ENCODE results near the gene NPC1L1.

Gene NPC1L1, protein sequence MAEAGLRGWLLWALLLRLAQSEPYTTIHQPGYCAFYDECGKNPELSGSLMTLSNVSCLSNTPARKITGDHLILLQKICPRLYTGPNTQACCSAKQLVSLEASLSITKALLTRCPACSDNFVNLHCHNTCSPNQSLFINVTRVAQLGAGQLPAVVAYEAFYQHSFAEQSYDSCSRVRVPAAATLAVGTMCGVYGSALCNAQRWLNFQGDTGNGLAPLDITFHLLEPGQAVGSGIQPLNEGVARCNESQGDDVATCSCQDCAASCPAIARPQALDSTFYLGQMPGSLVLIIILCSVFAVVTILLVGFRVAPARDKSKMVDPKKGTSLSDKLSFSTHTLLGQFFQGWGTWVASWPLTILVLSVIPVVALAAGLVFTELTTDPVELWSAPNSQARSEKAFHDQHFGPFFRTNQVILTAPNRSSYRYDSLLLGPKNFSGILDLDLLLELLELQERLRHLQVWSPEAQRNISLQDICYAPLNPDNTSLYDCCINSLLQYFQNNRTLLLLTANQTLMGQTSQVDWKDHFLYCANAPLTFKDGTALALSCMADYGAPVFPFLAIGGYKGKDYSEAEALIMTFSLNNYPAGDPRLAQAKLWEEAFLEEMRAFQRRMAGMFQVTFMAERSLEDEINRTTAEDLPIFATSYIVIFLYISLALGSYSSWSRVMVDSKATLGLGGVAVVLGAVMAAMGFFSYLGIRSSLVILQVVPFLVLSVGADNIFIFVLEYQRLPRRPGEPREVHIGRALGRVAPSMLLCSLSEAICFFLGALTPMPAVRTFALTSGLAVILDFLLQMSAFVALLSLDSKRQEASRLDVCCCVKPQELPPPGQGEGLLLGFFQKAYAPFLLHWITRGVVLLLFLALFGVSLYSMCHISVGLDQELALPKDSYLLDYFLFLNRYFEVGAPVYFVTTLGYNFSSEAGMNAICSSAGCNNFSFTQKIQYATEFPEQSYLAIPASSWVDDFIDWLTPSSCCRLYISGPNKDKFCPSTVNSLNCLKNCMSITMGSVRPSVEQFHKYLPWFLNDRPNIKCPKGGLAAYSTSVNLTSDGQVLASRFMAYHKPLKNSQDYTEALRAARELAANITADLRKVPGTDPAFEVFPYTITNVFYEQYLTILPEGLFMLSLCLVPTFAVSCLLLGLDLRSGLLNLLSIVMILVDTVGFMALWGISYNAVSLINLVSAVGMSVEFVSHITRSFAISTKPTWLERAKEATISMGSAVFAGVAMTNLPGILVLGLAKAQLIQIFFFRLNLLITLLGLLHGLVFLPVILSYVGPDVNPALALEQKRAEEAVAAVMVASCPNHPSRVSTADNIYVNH (N-terminal part only)

DNA sequence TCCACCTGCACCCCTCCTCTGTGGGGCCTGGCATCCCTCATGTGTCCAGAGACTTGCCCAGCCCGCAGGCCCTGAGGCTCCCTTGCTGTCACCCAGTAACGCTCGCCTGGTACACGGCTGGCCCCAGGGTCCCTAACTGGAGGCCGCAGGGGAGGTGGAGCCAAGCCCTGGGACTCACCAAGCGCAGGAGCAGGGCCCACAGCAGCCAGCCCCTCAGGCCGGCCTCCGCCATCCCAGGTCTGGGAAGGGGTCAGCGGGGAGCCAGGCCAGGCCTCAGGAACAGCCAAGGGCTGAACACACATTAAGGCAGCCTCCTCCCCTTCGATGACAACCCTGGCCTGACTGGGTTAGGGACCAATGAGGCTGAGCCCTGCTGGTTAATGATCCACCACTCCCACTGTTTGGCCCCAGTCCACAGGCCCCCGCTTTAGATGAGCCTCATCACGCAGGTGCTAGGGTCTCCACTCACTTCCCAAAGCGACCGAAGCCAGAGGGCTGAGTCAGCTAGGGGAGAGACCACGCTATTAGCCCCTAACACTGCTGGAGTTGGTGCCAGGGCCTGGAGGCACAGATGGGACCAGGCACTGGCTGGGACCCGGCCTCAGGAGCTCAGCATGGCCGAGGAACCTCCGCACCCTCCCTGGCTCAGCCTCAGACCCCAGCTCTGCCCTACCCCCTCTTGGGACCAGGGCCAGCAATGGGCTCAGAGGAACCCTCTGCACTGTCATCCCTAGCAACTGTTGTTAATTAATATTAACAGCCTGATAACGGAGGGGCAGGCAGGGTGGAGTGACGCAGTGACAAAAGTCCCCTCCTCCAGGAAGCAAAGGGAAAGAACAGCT lies at the start of gene NPC1L1:
TSS of gene NPC1L1 (minus strand) at position 303 of the 842 bp plus-strand sequence. CDS start at position 232, 71 bp downstream.
- DNase-seq: no peak

DNA sequence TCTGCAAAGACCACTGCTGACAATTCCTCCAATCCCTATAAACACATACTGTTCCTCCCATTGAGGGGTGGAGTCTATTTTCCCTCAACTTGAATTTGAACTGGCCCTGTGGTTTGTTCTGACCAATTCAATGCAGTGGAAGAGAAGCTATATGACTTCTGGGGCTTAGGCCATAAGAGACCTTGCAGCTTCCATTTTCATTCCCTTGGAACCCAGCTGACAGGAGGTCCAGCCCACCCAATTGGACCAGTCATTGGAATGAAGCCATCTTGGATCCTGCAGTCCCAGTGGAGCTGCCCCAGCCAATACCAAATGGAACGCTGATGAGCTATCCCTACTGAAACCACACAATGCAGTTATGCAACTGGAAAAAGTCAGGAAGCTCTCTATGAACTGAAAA lies 49.8 kb upstream of the NPC1L1 start:
- no peak for DNase-seq

DNA sequence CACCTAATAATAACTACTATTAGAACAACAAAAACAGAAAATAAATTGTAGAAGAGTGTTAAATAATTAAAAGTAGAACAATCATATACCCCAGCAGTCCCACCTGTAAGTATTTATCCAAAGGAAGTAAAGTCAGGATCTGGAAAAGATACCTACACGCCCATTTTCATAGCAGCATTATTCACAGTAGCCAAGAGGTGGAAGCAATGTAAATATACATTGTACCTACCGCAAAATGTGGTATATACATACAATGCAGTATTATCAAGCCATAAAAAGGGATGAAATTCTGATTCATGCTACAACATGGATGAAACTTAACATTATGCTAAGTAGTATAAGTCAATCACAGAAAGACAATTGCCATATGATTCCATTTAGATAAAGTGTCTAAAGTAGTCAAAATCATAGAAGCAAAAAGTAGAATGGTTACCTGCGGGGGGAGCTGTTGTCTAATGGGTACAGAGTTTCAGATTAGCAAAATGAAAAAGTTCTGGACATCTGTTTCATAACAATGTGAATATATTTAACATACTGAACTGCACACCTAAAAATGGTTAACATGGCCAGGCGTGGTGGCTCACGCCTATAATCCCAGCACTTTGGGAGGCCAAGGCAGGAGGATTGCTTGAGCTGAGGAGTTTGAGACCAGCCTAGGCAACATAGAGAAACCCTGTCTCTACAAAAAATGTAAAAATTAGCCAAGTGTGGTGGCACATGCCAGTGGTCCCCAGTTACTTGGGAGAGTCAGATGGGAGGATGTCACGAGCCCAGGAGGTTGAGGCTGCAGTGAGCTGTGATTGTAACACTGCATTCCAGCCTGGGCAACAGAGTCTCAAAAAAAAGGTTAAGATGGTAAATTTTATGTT lies 46.9 kb upstream of the NPC1L1 start:
- DNase-seq: peak; percentile 46

DNA sequence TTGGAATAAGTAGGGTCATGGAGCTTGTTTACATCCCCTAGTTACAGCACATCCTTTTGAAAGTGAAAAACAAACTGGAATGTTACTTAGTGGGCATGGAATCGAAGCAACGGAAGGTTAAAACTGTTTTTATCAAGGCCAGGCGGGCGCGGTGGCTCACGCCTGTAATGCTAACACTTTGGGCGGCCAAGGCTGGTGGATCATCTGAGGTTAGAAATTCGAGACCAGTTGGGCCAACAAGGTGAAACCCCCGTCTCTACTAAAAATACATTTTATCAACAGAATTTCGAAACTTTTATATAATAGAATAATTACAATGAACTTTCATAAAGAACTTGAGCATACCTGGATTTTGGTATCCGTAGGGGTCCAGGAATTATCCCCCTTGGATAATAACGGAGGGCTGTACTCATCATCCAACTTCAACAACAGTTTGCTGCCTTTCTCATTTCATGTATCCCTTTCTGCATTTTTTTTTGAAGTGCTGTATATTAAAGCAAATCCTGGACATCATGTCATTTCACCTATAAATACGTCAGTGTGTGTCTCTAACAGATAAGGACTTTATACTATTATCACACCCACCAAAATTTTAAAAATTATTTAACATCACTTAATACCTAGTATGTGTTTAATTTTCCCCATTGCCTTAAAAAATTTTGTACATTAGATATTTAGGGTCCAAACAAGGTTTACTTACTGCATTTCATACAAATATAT lies 42.2 kb upstream of the NPC1L1 start:
- no peak for DNase-seq

DNA sequence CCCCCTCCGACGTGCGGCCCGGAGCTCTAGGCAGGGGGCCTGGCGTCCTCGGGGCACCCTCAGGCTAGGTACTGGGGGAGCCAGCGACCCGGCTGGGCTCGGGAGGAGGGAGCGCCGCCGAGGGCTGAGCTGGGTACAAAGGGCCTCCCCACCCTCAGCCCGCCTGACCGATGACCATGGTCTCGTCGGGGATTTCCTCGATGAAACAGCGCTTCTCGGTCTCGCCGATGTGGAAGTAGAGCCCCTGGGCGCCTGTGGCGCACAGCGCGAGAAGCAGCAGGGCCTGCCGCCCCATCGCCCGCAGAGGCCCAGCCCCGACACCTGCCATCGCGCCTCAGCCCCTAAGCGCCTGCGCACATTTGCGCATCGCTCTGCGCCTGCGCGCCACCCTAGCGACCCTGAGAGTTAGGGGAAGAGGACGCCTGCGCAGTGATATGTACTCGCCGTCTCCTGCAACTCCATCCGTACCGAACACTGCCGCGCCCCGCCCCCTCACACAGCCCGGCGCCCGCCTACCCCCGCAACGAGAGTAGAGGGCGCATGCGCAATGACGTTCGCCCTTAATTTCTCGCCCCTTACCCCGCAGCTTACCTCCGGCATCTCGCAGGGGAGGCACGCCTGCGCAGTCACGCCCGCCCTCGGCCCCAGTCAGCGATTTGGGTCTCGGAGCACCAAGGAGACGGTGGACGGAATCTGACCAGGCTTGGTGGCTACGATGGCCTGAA lies 40.9 kb upstream of the NPC1L1 start, which contains the start of gene TMED4:
TSS of gene TMED4 (minus strand) at position 353 of the 725 bp plus-strand sequence. CDS start at position 328, 25 bp downstream.
- peak; percentile 99 for DNase-seq

DNA sequence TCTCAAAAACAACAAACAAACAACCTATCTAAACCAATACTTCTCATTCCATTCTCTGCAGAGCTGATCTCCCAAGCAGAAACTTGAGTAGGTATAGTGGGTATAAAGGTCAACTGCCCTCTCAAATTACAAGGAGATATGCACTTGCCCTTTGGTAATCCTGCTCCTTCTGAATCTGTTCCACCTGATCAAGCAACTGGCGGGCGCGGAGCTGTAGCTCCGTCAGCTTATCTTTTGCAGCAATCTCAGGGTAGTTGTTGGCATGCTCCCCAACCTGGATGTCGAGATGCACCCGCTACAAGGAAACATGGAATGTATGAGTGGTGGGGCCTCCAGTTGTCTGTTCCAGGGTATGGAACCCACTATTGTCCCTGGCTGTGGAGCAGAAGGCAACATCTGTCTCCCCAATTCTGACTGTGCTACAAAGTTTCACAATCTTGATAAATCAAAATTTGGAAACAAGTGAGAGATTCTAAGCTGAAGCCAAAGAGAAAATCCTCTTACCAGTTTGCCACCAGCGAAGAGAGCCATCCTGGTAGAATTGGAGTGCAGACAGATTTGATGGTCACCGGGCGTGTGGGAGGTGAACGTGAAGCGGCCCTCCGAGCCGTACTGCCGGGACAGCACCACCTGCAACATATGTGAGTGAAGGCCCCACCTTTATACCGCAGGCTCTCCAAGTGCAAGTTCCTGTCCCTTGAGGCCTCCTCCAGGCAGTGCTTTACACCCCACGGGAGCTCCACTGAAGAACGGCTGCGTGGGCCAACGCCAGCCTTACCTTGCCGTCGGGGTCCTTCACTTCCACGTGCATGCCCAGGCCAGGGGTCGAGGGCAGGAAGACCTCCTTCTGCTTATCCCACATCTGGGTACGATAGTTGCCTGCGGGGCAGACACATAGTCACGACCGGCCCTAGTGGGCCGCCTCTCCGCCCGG lies 40.1 kb upstream of the NPC1L1 start:
- DNase-seq: peak; percentile 28

DNA sequence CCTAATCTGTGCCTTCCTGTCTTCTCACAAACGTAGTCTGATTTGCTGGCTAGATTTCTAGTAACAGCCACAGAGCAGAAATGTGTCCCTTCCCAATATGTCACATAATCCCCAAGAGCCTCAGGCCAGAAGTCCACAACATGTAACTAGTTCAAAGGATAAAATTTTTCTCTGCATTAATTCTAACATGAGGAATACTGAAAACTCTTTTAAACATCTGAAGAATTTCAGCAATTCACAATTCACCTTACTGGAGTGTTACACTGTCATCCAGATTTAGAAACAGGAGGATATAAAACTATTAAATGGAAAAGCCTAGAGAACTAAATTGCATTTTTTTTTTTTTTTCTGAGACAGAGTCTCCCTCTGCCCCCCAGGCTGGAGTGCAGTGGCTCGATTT lies 35.1 kb upstream of the NPC1L1 start:
- DNase-seq: no peak

DNA sequence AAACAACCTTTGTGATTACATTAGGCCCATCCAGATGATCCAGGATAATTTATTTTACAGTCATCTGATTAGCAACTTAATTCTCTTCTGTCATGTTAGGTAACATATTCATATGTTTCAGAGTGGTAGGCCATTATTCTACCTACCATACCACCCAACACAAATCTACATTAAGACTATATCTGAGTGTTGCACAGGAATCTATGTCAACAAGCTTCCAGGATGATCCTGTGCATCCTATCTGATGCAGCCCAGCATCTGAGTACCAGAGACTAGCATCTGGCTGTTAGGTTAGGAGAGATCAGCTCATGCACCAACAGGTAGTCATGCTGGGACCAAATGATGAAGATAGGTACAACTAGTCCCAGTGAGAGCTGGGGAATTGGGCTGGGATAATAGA lies 33.9 kb upstream of the NPC1L1 start:
- no peak for DNase-seq

DNA sequence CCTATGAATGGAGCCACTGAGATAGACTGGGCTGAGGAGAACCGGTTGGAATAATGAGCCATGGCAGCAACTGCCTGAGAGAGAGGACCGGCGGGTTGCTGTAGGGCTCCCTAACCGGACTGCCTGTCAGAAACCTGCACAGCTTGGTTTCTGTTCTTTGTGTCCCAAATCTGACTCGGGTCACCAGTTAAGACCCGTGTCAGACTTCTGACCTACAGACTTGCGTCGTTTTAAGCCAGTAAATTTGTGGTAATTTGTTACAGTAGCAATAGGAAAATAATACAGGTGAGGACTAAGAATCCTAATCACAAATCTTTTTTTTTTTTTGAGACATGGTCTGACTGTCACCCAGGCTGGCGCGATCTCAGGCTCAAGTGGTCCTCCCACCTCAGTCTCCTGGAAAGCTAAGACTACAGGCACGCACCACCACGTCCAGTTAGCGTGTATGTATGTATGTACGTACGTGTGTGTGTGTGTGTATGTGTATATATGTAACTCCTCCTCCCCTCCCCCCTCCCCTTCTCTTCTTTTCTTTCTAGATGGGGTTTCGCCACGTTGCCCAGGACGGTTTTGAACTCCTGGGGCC lies 33.2 kb upstream of the NPC1L1 start:
- DNase-seq: no peak

DNA sequence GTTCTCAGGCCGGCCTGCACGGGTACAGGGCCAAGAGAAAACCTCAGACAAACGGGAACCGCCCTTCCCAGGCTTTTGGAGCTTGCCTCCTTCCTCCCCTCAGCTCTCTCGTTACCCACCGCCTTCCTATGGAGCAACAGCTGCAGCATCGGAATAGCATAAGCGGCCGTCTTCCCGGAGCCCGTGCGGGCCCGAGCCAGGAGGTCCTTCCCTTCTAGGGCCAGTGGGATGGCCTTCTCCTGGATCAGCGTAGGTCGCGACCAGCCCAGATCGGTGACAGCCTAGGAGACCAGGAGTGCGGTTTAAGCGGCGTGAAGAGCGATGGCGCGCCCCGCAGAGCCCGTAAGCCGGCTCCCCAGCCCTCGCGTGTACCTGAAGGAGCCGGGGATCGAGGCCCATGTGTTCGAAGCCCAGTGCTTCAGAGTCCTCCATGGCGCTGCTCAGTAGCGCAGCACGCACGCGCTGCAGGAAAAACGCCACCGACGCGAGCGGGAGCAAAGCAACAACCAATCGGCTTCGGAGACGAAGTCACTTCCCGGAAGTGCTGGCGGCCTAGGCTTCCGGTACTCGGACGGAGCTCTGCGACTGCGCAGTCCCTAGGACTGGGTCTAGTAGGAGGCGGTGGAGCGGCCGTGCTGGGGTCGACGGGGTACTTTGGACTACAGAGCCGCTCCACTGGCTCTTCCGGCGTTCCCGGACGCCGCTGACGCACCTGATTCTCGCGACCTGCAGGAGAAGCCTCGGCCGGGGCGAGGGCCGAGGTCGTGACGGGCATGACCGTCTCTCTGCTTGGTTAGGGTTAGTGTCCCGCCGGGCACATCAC lies 32.5 kb upstream of the NPC1L1 start, which contains the start of gene DDX56:
TSS of gene DDX56 (minus strand) at position 445 of the 823 bp plus-strand sequence. CDS start at position 432, 13 bp downstream.
- DNase-seq: peak; percentile 93

DNA sequence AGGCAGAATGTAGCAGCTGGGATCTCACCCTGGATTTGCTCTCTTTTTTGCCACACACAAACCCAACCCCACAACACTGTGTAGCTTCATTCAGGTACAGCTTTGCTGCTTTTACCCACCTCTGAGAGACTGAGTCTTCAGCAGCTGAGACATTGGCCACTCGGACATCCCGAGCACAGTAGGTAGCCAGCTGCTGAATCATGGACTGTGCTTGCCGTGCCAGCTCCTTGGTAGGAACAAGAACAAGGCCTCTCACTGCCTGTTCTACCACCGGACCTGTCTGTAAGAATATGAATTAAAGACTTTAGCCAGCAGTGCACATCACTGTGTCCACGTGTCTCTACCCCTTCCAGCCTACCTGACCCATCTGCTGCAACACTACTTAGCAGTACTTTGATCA lies 31.6 kb upstream of the NPC1L1 start:
- DNase-seq: no peak

DNA sequence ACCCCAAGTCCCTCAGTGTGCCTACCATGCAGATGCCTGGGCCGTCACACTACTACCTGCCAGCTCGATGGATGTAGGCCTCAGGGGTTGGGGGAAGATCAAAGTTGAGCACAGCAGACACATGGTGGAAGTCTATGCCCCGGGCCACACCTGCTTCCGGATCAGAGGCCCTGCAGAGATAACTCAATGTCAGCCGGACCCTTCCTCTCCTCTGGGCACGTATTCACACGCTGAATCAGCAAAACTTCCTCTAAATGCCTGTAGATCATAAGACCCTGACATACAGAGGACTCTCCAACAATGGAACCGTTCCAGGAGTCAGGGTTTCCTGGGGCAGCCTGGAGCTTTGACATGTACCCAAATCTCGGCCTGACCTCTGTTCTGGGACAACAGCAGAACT lies 28.8 kb upstream of the NPC1L1 start:
- DNase-seq: no peak

DNA sequence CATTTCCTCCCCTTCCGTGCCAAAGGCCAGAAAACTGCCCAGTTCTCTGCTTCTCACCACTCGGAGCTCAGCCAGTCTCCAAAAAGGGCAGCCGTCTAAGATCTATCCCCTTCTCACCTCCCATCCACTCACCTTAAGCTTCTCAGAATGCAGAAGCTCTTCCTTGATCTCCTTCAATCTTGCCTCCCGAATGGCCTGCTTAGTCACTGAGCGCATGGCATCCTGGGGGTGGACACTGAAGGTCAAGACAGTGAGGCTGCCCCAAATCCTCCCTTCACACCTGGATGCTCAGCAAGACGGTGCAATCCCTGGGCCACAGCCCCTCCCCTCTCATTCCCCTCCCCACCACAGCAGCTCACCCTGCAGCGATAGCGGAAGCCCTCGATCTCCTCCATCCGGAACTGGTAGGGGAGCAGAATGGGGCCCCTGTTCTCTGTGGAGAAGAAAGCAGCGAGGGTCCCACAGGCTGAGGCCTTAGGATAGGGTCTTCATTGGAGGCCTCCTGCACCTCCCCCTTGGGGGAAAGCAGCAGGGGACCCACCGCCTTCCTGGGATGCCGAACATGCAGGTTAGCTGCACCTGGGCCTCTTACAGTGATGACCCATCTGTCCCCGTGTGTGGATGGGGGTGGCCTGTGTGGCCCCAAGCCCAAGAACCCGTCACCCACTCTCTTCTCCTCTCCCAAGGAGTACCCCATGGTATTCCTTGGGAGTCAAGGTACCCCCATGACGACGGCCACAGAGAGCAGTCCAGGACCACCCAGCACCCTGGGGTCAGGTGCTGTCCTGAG lies 27.8 kb upstream of the NPC1L1 start:
- DNase-seq: no peak

DNA sequence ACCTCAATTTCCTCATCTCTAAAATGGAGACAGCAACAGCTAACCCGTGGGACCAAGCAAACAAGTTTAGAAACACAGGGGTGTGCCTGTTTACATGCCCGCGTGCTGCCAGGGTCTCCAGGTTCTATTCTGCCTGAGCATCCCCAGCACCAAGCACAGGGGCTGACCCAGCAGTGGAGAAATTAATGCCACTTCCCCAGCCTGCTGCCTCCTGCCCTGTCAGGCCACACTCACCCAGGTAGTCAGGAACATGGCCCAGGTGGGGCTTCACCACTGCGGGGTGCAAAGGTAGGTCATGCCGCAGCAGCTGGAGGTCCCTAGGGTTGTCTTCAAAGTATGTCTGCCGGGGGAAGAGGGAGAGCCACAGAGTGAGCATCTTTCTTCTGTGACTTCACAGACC lies 26.8 kb upstream of the NPC1L1 start:
- DNase-seq: no peak

DNA sequence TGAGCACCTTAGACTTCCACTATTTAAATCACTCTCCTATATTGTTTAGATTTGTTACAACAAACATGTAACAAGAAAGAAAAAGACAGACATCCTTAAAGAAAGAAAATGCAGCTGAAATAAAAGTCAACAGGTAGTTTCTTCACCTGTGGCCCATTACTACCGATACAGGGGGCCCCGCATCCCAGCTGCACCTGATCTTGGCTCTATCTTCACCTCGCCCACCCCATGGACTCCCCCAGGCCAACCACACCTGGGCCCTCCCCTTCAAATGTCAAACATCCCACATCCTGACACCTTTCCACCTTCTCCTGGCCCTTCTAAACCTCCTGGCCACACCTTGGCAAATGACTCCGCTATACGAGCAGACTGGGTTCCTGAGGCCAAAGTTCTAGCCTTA lies 25.6 kb upstream of the NPC1L1 start:
- no peak for DNase-seq
